Measurements from ENCODE around the gene CRIP2. TPM values are rescaled to one million over a fixed set of nuclear protein-coding genes. Genes with fewer than 3 reads are reported as not detected.

The CRIP2 gene
- total and polyA plus RNA-seq, 9 of the 15 experiments (the other 6 are each of a cell fraction or from before 2014, with no cell fraction given) = 0.18 to 2.0 (median 0.69) TPM; not detected in 1

- TF ChIP-seq GTF2A2 (tag; IDR thresholded peaks at IDR 0.05) (no peak), PURB (CRISPR knock-in tag; IDR thresholded peaks at IDR 0.05; ENCODE audit: low read depth) (no peak), BCOR (IDR thresholded peaks at IDR 0.05) (peak; percentile 47), ZNF780A (CRISPR knock-in tag; IDR thresholded peaks at IDR 0.05) (no peak), EWSR1 (IDR thresholded peaks at IDR 0.05; ENCODE audit: borderline replicate concordance, low read depth, partially characterized antibody) (no peak), TAF7 (tag; IDR thresholded peaks at IDR 0.05) (no peak), KLF10 (CRISPR knock-in tag; IDR thresholded peaks at IDR 0.05) (no peak), CCAR2 (IDR thresholded peaks at IDR 0.05; ENCODE audit: low read depth, low read length) (no peak), CREM (IDR thresholded peaks at IDR 0.05; ENCODE audit: low read depth) (no peak; the same call in 1 of the 2 replicates), PRMT5 (CRISPR knock-in tag; IDR thresholded peaks at IDR 0.05) (no peak), ZNF318 (IDR thresholded peaks at IDR 0.05; ENCODE audit: borderline replicate concordance in 1 of 2, low read depth in 1 of 2) (no peak), ZNF124 (CRISPR knock-in tag; IDR thresholded peaks at IDR 0.05) (no peak), ZNF165 (CRISPR knock-in tag; IDR thresholded peaks at IDR 0.05; ENCODE audit: borderline replicate concordance) (no peak), GATA2 (CRISPR knock-in tag; IDR thresholded peaks at IDR 0.05) (no peak), ZNF175 (CRISPR knock-in tag; IDR thresholded peaks at IDR 0.05; ENCODE audit: low read depth) (no peak), KDM2B (CRISPR knock-in tag; IDR thresholded peaks at IDR 0.05) (no peak), MCM5 (IDR thresholded peaks at IDR 0.05; ENCODE audit: low read depth) (no peak), POLR2AphosphoS2 (IDR thresholded peaks at IDR 0.05; ENCODE audit: low read length) (no peak), ZNF586 (CRISPR knock-in tag; conservative IDR thresholded peaks at IDR 0.05) (no peak), TCF3 (CRISPR knock-in tag; IDR thresholded peaks at IDR 0.05) (no peak), NFATC3 (IDR thresholded peaks at IDR 0.05) (no peak)
- TF ChIP-seq, protein P1, sequence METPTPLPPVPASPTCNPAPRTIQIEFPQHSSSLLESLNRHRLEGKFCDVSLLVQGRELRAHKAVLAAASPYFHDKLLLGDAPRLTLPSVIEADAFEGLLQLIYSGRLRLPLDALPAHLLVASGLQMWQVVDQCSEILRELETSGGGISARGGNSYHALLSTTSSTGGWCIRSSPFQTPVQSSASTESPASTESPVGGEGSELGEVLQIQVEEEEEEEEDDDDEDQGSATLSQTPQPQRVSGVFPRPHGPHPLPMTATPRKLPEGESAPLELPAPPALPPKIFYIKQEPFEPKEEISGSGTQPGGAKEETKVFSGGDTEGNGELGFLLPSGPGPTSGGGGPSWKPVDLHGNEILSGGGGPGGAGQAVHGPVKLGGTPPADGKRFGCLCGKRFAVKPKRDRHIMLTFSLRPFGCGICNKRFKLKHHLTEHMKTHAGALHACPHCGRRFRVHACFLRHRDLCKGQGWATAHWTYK (CRISPR knock-in tag; IDR thresholded peaks at IDR 0.05) = no peak
Measured at GRCh38 chr14:105489542-105490266, 15.1 kb downstream of the CRIP2 start (continued).
